ENCODE results near the gene KRT86. TPM values are rescaled to one million over a fixed set of nuclear protein-coding genes. Genes with fewer than 3 reads are reported as not detected.

Gene KRT86
- polyA plus RNA-seq, 2 of the 4 experiments (the other 2 are of a cell fraction), result 23.5 to 378 TPM

- TF ChIP-seq, protein P1, sequence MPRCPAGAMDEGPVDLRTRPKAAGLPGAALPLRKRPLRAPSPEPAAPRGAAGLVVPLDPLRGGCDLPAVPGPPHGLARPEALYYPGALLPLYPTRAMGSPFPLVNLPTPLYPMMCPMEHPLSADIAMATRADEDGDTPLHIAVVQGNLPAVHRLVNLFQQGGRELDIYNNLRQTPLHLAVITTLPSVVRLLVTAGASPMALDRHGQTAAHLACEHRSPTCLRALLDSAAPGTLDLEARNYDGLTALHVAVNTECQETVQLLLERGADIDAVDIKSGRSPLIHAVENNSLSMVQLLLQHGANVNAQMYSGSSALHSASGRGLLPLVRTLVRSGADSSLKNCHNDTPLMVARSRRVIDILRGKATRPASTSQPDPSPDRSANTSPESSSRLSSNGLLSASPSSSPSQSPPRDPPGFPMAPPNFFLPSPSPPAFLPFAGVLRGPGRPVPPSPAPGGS (IDR thresholded peaks at IDR 0.05), result no peak
- TF ChIP-seq, protein P2, sequence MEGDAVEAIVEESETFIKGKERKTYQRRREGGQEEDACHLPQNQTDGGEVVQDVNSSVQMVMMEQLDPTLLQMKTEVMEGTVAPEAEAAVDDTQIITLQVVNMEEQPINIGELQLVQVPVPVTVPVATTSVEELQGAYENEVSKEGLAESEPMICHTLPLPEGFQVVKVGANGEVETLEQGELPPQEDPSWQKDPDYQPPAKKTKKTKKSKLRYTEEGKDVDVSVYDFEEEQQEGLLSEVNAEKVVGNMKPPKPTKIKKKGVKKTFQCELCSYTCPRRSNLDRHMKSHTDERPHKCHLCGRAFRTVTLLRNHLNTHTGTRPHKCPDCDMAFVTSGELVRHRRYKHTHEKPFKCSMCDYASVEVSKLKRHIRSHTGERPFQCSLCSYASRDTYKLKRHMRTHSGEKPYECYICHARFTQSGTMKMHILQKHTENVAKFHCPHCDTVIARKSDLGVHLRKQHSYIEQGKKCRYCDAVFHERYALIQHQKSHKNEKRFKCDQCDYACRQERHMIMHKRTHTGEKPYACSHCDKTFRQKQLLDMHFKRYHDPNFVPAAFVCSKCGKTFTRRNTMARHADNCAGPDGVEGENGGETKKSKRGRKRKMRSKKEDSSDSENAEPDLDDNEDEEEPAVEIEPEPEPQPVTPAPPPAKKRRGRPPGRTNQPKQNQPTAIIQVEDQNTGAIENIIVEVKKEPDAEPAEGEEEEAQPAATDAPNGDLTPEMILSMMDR (IDR thresholded peaks at IDR 0.05), result no peak
- TF ChIP-seq MYC (IDR thresholded peaks at IDR 0.05; ENCODE audit: borderline replicate concordance, low read length), result no peak
- TF ChIP-seq CEBPB (IDR thresholded peaks at IDR 0.05), result no peak
- no peak for TF ChIP-seq HMGXB4 (CRISPR knock-in tag; IDR thresholded peaks at IDR 0.05; ENCODE audit: borderline replicate concordance)
- peak; percentile 51; the same call in 1 of the 2 replicates for TF ChIP-seq POLR2A (IDR thresholded peaks at IDR 0.05; ENCODE audit: low read length)
- peak in 1 of 2 experiments; percentile 88; a peak in 3 of 5 replicates for TF ChIP-seq JUN (IDR thresholded peaks at IDR 0.05)
- TF ChIP-seq HOXB5 (CRISPR knock-in tag; IDR thresholded peaks at IDR 0.05), result no peak
Observed at GRCh38 chr12:52241205-52241842, 33.1 kb upstream of the KRT86 start (continued).

DNA sequence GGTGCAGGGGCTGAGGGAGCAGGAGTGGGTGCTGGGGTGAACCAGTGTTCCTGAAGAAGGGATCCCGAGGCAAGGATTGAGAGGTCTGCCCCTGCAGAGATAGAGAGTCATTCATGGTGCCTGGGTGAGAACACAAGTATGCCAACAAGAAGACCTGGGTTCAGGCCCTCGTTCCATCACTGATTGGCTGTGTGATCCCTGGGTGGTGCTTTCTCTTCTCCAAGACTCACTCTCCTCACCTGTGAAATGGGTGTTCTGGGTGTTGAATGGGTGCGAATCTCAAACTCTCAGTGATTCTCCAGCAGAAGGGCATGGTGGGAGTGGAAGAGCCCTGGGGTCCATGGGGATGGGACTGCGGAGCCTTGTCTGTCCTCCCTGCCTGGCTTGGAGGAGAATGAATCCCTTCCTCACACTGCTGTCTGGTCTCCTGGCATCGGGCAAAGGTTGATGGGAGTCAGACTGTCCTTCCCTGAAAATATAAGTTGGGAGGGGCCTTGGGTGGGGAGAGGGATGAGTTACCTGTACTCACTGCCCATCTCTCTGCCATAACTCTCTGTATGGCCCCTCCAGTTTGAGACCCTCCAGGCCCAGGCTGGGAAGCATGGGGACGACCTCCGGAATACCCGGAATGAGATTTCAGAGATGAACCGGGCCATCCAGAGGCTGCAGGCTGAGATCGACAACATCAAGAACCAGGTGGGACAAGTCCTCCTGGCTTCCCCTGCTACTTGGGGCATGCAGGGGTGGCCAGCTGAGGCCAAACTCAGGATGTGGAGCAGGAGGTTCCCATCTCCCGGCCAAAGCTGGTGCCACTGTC is 31.8 kb upstream of the KRT86 start:
- Histone ChIP-seq H3K27ac (peak overlapping the region; percentile 92 to 97), H3K4me3 (peak overlapping the region; percentile 16), H3K9me3 (no peaks in the 10 kb centered on the region), H3K4me2 (peak overlapping the region; percentile 99), H3K4me1 (peaks cover 100% of the 10 kb centered on the region)
- no peak for ATAC-seq
- no peak for FAIRE-seq
- peak in 1 of 2 experiments; percentile 46 for DNase-seq (ENCODE audit: low read depth in 1 of 2, low spot score in 1 of 2)
- TF ChIP-seq FOSB (CRISPR knock-in tag; IDR thresholded peaks at IDR 0.05) (peak; percentile 34), ZNF302 (CRISPR knock-in tag; IDR thresholded peaks at IDR 0.05) (no peak), POLR2AphosphoS2 (conservative IDR thresholded peaks at IDR 0.05; ENCODE audit: low read length) (peak; percentile 91), SMC3 (IDR thresholded peaks at IDR 0.05) (no peak), EHMT2 (IDR thresholded peaks at IDR 0.05; ENCODE audit: low read depth) (no peak), E2F6 (IDR thresholded peaks at IDR 0.05; ENCODE audit: borderline replicate concordance, low read depth) (no peak), RFX5 (IDR thresholded peaks at IDR 0.05) (no peak)
- TF ChIP-seq, protein P3, sequence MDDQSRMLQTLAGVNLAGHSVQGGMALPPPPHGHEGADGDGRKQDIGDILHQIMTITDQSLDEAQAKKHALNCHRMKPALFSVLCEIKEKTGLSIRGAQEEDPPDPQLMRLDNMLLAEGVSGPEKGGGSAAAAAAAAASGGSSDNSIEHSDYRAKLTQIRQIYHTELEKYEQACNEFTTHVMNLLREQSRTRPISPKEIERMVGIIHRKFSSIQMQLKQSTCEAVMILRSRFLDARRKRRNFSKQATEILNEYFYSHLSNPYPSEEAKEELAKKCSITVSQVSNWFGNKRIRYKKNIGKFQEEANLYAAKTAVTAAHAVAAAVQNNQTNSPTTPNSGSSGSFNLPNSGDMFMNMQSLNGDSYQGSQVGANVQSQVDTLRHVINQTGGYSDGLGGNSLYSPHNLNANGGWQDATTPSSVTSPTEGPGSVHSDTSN (IDR thresholded peaks at IDR 0.05), result 0 out of 2 replicates have a peak, but pooled peaks have one; percentile 13
- TF ChIP-seq, protein P4, sequence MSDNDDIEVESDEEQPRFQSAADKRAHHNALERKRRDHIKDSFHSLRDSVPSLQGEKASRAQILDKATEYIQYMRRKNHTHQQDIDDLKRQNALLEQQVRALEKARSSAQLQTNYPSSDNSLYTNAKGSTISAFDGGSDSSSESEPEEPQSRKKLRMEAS (IDR thresholded peaks at IDR 0.05), result 0 out of 2 replicates have a peak, but pooled peaks have one; percentile 27
- POLR2A ChIA-PET, result interaction anchor here (0.7 to 18.5 kb wide), 6 partner anchors 9 to 95 kb away, joined by 4 to 383 read pairs (median 8); partner anchors contain the start of genes KRT7 and KRT86
- CTCF ChIA-PET, result interaction anchor here (1.1 to 14.8 kb wide), 14 partner anchors 7 to 132 kb away, joined by 3 to 321 read pairs (median 18); partner anchors contain the start of genes KRT7 and KRT86
- 64% methylated on average over 11 of the region's 11 CpGs for WGBS (ENCODE audit: missing lambda C conversion rate)
